NCI-H187 (cell line): ENCODE measurements around the gene PKN2.
"Not testable (repeated sequence)": the region's sequence is repeated elsewhere in the genome, so short reads cannot be mapped to it uniquely, and the experiment has no call there.

Experiments used
- DNase-seq, 2 experiments: peaks; one replicate each; lab custom pipeline; 2025; lab: John Stamatoyannopoulos, UW

The PKN2 gene

DNA sequence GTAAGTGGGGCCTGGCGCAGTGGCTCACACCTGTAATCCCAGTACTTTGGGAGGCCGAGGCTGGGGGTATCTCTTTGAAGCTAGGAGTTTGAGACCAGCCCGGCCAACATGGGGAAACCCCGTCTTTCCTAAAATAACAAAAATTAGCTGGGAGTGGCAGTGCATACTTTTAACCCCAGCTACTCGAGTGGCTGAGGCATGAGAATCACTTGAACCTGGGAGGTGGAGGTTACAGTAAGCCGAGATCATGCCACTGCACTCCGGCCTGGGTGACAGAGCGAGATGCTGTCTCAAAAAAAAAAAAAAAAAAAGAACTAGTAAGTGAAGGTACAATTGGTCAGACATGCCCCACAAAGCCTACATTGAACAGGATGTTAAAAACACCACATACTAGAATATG, 196.6 kb downstream of the PKN2 start:
- DNase-seq: not testable (repeated sequence)

DNA sequence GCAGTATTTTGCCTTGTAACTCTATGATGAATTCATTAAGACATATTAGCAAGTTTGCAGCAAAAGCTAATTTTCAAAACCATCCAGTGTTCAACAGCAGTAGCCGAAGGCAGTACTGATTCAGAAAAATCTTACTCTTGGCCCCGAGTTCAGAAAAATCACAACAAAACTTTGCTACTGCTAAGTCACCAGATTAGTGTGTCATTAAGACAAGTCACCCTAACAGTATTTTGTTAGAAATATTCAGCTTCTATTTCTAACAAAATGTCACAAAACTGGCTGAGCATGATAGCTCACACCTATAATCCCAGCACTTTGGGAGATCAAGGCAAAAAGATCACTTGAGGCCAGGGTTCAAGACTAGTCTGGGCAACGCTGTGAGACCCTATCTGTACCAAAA, 199.1 kb downstream of the PKN2 start:
- DNase-seq: no peak
